ENCODE results near the gene SNX27. TPM values are rescaled to one million over a fixed set of nuclear protein-coding genes. Genes with fewer than 3 reads are reported as not detected.

SNX27 gene
- total and polyA plus RNA-seq, 10 of the 15 experiments (the other 5 are each of a cell fraction or from before 2014, with no cell fraction given) = 3.8 to 21.8 (median 12.5) TPM

DNA sequence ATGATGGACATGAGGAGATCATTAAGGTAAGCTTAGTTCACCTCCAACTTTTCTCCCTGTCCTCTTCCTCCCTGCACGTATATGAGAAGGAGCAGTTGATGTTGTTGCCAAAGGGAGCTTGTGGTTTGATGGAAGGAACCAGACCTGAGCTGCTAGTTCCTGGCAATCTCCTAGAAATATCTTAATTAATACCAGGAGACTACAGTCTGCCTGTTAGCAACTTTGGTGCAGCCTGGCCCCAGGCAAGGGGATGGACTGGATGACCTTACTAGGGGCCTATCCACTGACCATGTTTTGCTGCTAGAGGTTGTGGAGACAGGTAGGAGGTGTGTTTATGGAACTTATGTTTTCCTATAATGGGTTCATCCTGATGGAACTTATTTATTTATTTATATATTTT, 49.2 kb upstream of the SNX27 start:
- no peak for DNase-seq (ENCODE audit: low read depth, low spot score)
- ATAC-seq = no peak
- 40% methylated on average over 1 of the region's 1 CpG for WGBS (ENCODE audit: insufficient coverage, insufficient replicate concordance, low lambda C conversion rate, missing lambda C conversion rate)
- Histone ChIP-seq H3K4me2 (ENCODE audit: control insufficient read depth, insufficient read depth) (no peak overlapping the region), H3K79me2 (ENCODE audit: control insufficient read depth, insufficient read depth, low read length) (no peaks in the 10 kb centered on the region), H3K9ac (ENCODE audit: control insufficient read depth, insufficient read depth, low read length) (no peak overlapping the region), H4K20me1 (ENCODE audit: control insufficient read depth, insufficient read depth) (no peaks in the 10 kb centered on the region), H3K27ac (ENCODE audit: control insufficient read depth, insufficient read depth) (no peak overlapping the region), H2AFZ (ENCODE audit: control insufficient read depth, low read depth, low read length) (no peak overlapping the region), H3K27me3 (replicated peaks in 1 of 2; ENCODE audit: control insufficient read depth in 2 of 2, insufficient read depth in 2 of 2, low read length in 1 of 2) (no peaks in the 10 kb centered on the region), H3K4me3 (no peak overlapping the region), H3K9me3 (replicated peaks; ENCODE audit: control insufficient read depth, insufficient read depth, low read length) (no peaks in the 10 kb centered on the region), H3K36me3 (ENCODE audit: control insufficient read depth in 2 of 2, insufficient read depth in 2 of 2, low read length in 1 of 2) (no peaks in the 10 kb centered on the region), H3K4me1 (ENCODE audit: control insufficient read depth, insufficient read depth, low read length) (no peaks in the 10 kb centered on the region)
- POLR2A ChIA-PET = no interaction called here
- in situ Hi-C loops (cut with MboI) = no loop called here
- SMC1A ChIA-PET (ENCODE audit: uncharacterized antibody, unreplicated experiment) = no interaction called here
- intact Hi-C loops (cut with micrococcal nuclease; ENCODE audit: unreplicated experiment) = no loop called here
- CTCF ChIA-PET = no interaction called here
- RAD21 ChIA-PET (ENCODE audit: unreplicated experiment) = no interaction called here
- BruUV-seq (replicated peaks) = no TSS peak
- no peak for FAIRE-seq
- TF ChIP-seq SRF (IDR thresholded peaks at IDR 0.05; ENCODE audit: low read depth in 2 of 2, low read length in 2 of 2) (no peak), ZZZ3 (IDR thresholded peaks at IDR 0.05; ENCODE audit: control insufficient read depth, insufficient read length, low read depth) (no peak), POLR2AphosphoS5 (IDR thresholded peaks at IDR 0.05; ENCODE audit: low read length) (no peak), NFYB (IDR thresholded peaks at IDR 0.05; ENCODE audit: insufficient read depth, low read depth, low read length) (no peak), IKZF1 (conservative IDR thresholded peaks at IDR 0.05) (no peak), IRF4 (IDR thresholded peaks at IDR 0.05; ENCODE audit: low read depth, low read length) (no peak), YBX1 (IDR thresholded peaks at IDR 0.05) (no peak), FOXK2 (IDR thresholded peaks at IDR 0.05) (no peak), ZNF622 (IDR thresholded peaks at IDR 0.05) (no peak), HDAC6 (IDR thresholded peaks at IDR 0.05; ENCODE audit: unreplicated experiment) (no peak)
- TF ChIP-seq, protein P1, sequence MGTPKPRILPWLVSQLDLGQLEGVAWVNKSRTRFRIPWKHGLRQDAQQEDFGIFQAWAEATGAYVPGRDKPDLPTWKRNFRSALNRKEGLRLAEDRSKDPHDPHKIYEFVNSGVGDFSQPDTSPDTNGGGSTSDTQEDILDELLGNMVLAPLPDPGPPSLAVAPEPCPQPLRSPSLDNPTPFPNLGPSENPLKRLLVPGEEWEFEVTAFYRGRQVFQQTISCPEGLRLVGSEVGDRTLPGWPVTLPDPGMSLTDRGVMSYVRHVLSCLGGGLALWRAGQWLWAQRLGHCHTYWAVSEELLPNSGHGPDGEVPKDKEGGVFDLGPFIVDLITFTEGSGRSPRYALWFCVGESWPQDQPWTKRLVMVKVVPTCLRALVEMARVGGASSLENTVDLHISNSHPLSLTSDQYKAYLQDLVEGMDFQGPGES (IDR thresholded peaks at IDR 0.05) = no peak
- TF ChIP-seq, protein P2, sequence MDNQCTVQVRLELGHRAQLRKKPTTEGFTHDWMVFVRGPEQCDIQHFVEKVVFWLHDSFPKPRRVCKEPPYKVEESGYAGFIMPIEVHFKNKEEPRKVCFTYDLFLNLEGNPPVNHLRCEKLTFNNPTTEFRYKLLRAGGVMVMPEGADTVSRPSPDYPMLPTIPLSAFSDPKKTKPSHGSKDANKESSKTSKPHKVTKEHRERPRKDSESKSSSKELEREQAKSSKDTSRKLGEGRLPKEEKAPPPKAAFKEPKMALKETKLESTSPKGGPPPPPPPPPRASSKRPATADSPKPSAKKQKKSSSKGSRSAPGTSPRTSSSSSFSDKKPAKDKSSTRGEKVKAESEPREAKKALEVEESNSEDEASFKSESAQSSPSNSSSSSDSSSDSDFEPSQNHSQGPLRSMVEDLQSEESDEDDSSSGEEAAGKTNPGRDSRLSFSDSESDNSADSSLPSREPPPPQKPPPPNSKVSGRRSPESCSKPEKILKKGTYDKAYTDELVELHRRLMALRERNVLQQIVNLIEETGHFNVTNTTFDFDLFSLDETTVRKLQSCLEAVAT (IDR thresholded peaks at IDR 0.05) = no peak
- TF ChIP-seq, protein P3, sequence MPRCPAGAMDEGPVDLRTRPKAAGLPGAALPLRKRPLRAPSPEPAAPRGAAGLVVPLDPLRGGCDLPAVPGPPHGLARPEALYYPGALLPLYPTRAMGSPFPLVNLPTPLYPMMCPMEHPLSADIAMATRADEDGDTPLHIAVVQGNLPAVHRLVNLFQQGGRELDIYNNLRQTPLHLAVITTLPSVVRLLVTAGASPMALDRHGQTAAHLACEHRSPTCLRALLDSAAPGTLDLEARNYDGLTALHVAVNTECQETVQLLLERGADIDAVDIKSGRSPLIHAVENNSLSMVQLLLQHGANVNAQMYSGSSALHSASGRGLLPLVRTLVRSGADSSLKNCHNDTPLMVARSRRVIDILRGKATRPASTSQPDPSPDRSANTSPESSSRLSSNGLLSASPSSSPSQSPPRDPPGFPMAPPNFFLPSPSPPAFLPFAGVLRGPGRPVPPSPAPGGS (IDR thresholded peaks at IDR 0.05; ENCODE audit: borderline replicate concordance, insufficient read depth, low read depth, low read length, poor library complexity, severe bottlenecking) = no peak
- TF ChIP-seq, protein P4, sequence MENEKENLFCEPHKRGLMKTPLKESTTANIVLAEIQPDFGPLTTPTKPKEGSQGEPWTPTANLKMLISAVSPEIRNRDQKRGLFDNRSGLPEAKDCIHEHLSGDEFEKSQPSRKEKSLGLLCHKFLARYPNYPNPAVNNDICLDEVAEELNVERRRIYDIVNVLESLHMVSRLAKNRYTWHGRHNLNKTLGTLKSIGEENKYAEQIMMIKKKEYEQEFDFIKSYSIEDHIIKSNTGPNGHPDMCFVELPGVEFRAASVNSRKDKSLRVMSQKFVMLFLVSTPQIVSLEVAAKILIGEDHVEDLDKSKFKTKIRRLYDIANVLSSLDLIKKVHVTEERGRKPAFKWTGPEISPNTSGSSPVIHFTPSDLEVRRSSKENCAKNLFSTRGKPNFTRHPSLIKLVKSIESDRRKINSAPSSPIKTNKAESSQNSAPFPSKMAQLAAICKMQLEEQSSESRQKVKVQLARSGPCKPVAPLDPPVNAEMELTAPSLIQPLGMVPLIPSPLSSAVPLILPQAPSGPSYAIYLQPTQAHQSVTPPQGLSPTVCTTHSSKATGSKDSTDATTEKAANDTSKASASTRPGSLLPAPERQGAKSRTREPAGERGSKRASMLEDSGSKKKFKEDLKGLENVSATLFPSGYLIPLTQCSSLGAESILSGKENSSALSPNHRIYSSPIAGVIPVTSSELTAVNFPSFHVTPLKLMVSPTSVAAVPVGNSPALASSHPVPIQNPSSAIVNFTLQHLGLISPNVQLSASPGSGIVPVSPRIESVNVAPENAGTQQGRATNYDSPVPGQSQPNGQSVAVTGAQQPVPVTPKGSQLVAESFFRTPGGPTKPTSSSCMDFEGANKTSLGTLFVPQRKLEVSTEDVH (IDR thresholded peaks at IDR 0.05; ENCODE audit: low read depth, partially characterized antibody) = no peak
- TF ChIP-seq, protein P5, sequence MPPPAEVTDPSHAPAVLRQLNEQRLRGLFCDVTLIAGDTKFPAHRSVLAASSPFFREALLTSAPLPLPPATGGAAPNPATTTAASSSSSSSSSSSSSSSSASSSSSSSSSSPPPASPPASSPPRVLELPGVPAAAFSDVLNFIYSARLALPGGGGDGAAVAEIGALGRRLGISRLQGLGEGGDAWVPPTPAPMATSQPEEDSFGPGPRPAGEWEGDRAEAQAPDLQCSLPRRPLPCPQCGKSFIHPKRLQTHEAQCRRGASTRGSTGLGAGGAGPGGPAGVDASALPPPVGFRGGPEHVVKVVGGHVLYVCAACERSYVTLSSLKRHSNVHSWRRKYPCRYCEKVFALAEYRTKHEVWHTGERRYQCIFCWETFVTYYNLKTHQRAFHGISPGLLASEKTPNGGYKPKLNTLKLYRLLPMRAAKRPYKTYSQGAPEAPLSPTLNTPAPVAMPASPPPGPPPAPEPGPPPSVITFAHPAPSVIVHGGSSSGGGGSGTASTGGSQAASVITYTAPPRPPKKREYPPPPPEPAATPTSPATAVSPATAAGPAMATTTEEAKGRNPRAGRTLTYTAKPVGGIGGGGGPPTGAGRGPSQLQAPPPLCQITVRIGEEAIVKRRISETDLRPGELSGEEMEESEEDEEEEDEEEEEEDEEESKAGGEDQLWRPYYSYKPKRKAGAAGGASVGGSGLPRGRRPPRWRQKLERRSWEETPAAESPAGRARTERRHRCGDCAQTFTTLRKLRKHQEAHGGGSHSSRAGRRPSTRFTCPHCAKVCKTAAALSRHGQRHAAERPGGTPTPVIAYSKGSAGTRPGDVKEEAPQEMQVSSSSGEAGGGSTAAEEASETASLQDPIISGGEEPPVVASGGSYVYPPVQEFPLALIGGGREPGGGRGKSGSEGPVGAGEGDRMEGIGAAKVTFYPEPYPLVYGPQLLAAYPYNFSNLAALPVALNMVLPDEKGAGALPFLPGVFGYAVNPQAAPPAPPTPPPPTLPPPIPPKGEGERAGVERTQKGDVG (CRISPR knock-in tag; IDR thresholded peaks at IDR 0.05) = no peak
